Stimulated activated naive CD8-positive, alpha-beta T cell treated with anti-CD3 and anti-CD28 coated beads, Interleukin-15, Interleukin-2, amounts not matched to agents 100 ng/mL and 50 ng/mL, for 24 hours (primary cell): Measurements from ENCODE around the gene FHAD1.

Source experiments
- H3K27ac Mint-ChIP-seq: one replicate; pipeline ENCODE4 v1.8.0; 2021; ENCODE audit warnings: mild to moderate bottlenecking, mixed read lengths
- H3K27me3 Mint-ChIP-seq: one replicate; pipeline ENCODE4 v1.8.0; 2021; ENCODE audit warnings: mixed read lengths
- H3K36me3 Mint-ChIP-seq: one replicate; pipeline ENCODE4 v1.8.0; 2021; ENCODE audit warnings: low read depth, mixed read lengths
- H3K4me1 Mint-ChIP-seq: one replicate; pipeline ENCODE4 v1.8.0; 2021; ENCODE audit warnings: low read depth, mixed read lengths
- H3K4me3 Mint-ChIP-seq: one replicate; pipeline ENCODE4 v1.8.0; 2021; ENCODE audit warnings: mild to moderate bottlenecking, mixed read lengths
- H3K9me3 Mint-ChIP-seq: one replicate; pipeline ENCODE4 v1.8.0; 2021; ENCODE audit warnings: mixed read lengths

Gene FHAD1

GRCh38 chr1:15409388-15410222 lies 162.6 kb downstream of the FHAD1 start, which contains the start of gene EFHD2:
EFHD2 (plus strand) TSS chr1:15409888; CDS start chr1:15409972, 84 bp downstream.
- Mint-ChIP-seq H3K27me3 (peaks cover 3% of the 10 kb centered on the region), H3K36me3 (peaks cover 6% of the 10 kb centered on the region), H3K9me3 (no peaks in the 10 kb centered on the region), H3K4me1 (peaks cover 39% of the 10 kb centered on the region), H3K4me3 (peak within 1 kb of the TSS; percentile 95), H3K27ac (peak within 1 kb of the TSS; percentile 87)

- Mint-ChIP-seq H3K4me1 (peaks cover 47% of the 10 kb centered on the region), H3K9me3 (no peaks in the 10 kb centered on the region)
These were observed 163.3 kb downstream of the FHAD1 start for GRCh38 chr1:15410223-15410883.

GRCh38 chr1:15410884-15411245 lies 163.8 kb downstream of the FHAD1 start:
- peaks cover 3% of the 10 kb centered on the region for H3K27me3 Mint-ChIP-seq
- H3K4me3 Mint-ChIP-seq: peak overlapping the region; percentile 95
- H3K9me3 Mint-ChIP-seq: no peaks in the 10 kb centered on the region
- peaks cover 52% of the 10 kb centered on the region for H3K4me1 Mint-ChIP-seq
- peaks cover 18% of the 10 kb centered on the region for H3K36me3 Mint-ChIP-seq
- peak overlapping the region; percentile 87 for H3K27ac Mint-ChIP-seq

More at GRCh38 chr1:15410223-15410883, 163.3 kb downstream of the FHAD1 start:
- Mint-ChIP-seq H3K4me3 (peak overlapping the region; percentile 95), H3K27me3 (peaks cover 3% of the 10 kb centered on the region), H3K27ac (peak overlapping the region; percentile 87), H3K36me3 (peaks cover 13% of the 10 kb centered on the region)

GRCh38 chr1:15411593-15412137 lies 164.6 kb downstream of the FHAD1 start:
- Mint-ChIP-seq H3K27ac (peak overlapping the region; percentile 68), H3K4me3 (peak overlapping the region; percentile 95), H3K27me3 (peaks cover 2% of the 10 kb centered on the region), H3K36me3 (peaks cover 24% of the 10 kb centered on the region), H3K9me3 (no peaks in the 10 kb centered on the region), H3K4me1 (peaks cover 60% of the 10 kb centered on the region)

- peaks cover 66% of the 10 kb centered on the region for H3K4me1 Mint-ChIP-seq
These were observed 165.3 kb downstream of the FHAD1 start for GRCh38 chr1:15412175-15412800.

GRCh38 chr1:15412843-15413242 lies 165.8 kb downstream of the FHAD1 start:
- Mint-ChIP-seq H3K36me3 (peaks cover 24% of the 10 kb centered on the region), H3K4me3 (peak overlapping the region; percentile 95), H3K9me3 (no peaks in the 10 kb centered on the region), H3K27ac (no peak overlapping the region), H3K4me1 (peaks cover 71% of the 10 kb centered on the region), H3K27me3 (no peaks in the 10 kb centered on the region)

More at GRCh38 chr1:15412175-15412800, 165.3 kb downstream of the FHAD1 start:
- Mint-ChIP-seq H3K27me3 (no peaks in the 10 kb centered on the region), H3K36me3 (peaks cover 24% of the 10 kb centered on the region), H3K27ac (peak overlapping the region; percentile 29), H3K9me3 (no peaks in the 10 kb centered on the region), H3K4me3 (peak overlapping the region; percentile 95)

GRCh38 chr1:15413563-15414444 lies 166.8 kb downstream of the FHAD1 start:
- Mint-ChIP-seq H3K27me3 (no peaks in the 10 kb centered on the region), H3K4me3 (no peak overlapping the region), H3K4me1 (peaks cover 77% of the 10 kb centered on the region), H3K27ac (no peak overlapping the region), H3K9me3 (no peaks in the 10 kb centered on the region), H3K36me3 (peaks cover 24% of the 10 kb centered on the region)

GRCh38 chr1:15414445-15414983 lies 167.5 kb downstream of the FHAD1 start:
- H3K27me3 Mint-ChIP-seq: no peaks in the 10 kb centered on the region
- no peaks in the 10 kb centered on the region for H3K9me3 Mint-ChIP-seq
- H3K4me3 Mint-ChIP-seq: no peak overlapping the region
- peaks cover 24% of the 10 kb centered on the region for H3K36me3 Mint-ChIP-seq
- H3K27ac Mint-ChIP-seq: no peak overlapping the region
- H3K4me1 Mint-ChIP-seq: peaks cover 73% of the 10 kb centered on the region

- peaks cover 36% of the 10 kb centered on the region for H3K36me3 Mint-ChIP-seq
- peak overlapping the region; percentile 78 for H3K27ac Mint-ChIP-seq
- no peaks in the 10 kb centered on the region for H3K27me3 Mint-ChIP-seq
- H3K4me1 Mint-ChIP-seq: peaks cover 75% of the 10 kb centered on the region
- H3K4me3 Mint-ChIP-seq: peak overlapping the region; percentile 70
- no peaks in the 10 kb centered on the region for H3K9me3 Mint-ChIP-seq
These were observed 170.3 kb downstream of the FHAD1 start for GRCh38 chr1:15417059-15417934.

GRCh38 chr1:15418806-15419515 lies 171.9 kb downstream of the FHAD1 start:
- no peak overlapping the region for H3K4me3 Mint-ChIP-seq
- no peaks in the 10 kb centered on the region for H3K27me3 Mint-ChIP-seq
- H3K9me3 Mint-ChIP-seq: no peaks in the 10 kb centered on the region
- no peak overlapping the region for H3K27ac Mint-ChIP-seq
- H3K4me1 Mint-ChIP-seq: peaks cover 60% of the 10 kb centered on the region
- peaks cover 33% of the 10 kb centered on the region for H3K36me3 Mint-ChIP-seq

GRCh38 chr1:15420853-15421465 lies 173.9 kb downstream of the FHAD1 start:
- Mint-ChIP-seq H3K27me3 (no peaks in the 10 kb centered on the region), H3K4me1 (peaks cover 40% of the 10 kb centered on the region), H3K36me3 (peaks cover 21% of the 10 kb centered on the region), H3K4me3 (no peak overlapping the region), H3K9me3 (no peaks in the 10 kb centered on the region), H3K27ac (peak overlapping the region; percentile 58)

- Mint-ChIP-seq H3K4me1 (peaks cover 29% of the 10 kb centered on the region), H3K4me3 (no peak overlapping the region), H3K27ac (no peak overlapping the region), H3K27me3 (no peaks in the 10 kb centered on the region), H3K36me3 (peaks cover 27% of the 10 kb centered on the region), H3K9me3 (no peaks in the 10 kb centered on the region)
These were observed 175.8 kb downstream of the FHAD1 start for GRCh38 chr1:15422871-15423270.
